Glomerular visceral epithelial cell (primary cell): ENCODE results near the gene BARHL1.

ENCODE experiments used
- DNase-seq: peaks from one replicate; pipeline ENCODE4 v3.0.0-alpha.2; 2016; ENCODE audit errors: extremely low spot score

Gene BARHL1

GRCh38 chr9:132587592-132587955 is 5.2 kb downstream of the BARHL1 start:
- no peak for DNase-seq

- DNase-seq = no peak
Observed at GRCh38 chr9:132588098-132588497, 5.7 kb downstream of the BARHL1 start.

GRCh38 chr9:132588501-132589147 is 6.2 kb downstream of the BARHL1 start:
- no peak for DNase-seq

GRCh38 chr9:132589148-132590036 is 7.0 kb downstream of the BARHL1 start:
- no peak for DNase-seq

- DNase-seq = no peak
Observed at GRCh38 chr9:132590037-132590317, 7.6 kb downstream of the BARHL1 start.

- DNase-seq = no peak
Observed at GRCh38 chr9:132590318-132591182, 8.1 kb downstream of the BARHL1 start.

GRCh38 chr9:132591244-132591643 is 8.8 kb downstream of the BARHL1 start:
- DNase-seq = no peak

GRCh38 chr9:132591751-132592314 is 9.4 kb downstream of the BARHL1 start:
- no peak for DNase-seq

- DNase-seq = no peak
Observed at GRCh38 chr9:132592451-132592850, 10.0 kb downstream of the BARHL1 start.

- DNase-seq = no peak
Observed at GRCh38 chr9:132594412-132594811, 12.0 kb downstream of the BARHL1 start.

- no peak for DNase-seq
Observed at GRCh38 chr9:132595319-132595718, 12.9 kb downstream of the BARHL1 start.

- no peak for DNase-seq
Observed at GRCh38 chr9:132596200-132596599, 13.8 kb downstream of the BARHL1 start.

- peak; percentile 87 for DNase-seq
Observed at GRCh38 chr9:132597073-132597775, 14.8 kb downstream of the BARHL1 start.

- no peak for DNase-seq
Observed at GRCh38 chr9:132600326-132600984, 18.0 kb downstream of the BARHL1 start.

- DNase-seq = no peak
Observed at GRCh38 chr9:132602207-132602606, 19.8 kb downstream of the BARHL1 start.

- no peak for DNase-seq
Observed at GRCh38 chr9:132605387-132605786, 23.0 kb downstream of the BARHL1 start.

GRCh38 chr9:132606066-132606465 is 23.7 kb downstream of the BARHL1 start:
- no peak for DNase-seq

- no peak for DNase-seq
Observed at GRCh38 chr9:132609184-132609583, 26.8 kb downstream of the BARHL1 start.

GRCh38 chr9:132609829-132610228 is 27.4 kb downstream of the BARHL1 start:
- peak; percentile 44 for DNase-seq

GRCh38 chr9:132610661-132611060 is 28.3 kb downstream of the BARHL1 start:
- DNase-seq = no peak

- DNase-seq = no peak
Observed at GRCh38 chr9:132614324-132614723, 31.9 kb downstream of the BARHL1 start.
